ENCODE results near the gene SLC27A1.

DNA sequence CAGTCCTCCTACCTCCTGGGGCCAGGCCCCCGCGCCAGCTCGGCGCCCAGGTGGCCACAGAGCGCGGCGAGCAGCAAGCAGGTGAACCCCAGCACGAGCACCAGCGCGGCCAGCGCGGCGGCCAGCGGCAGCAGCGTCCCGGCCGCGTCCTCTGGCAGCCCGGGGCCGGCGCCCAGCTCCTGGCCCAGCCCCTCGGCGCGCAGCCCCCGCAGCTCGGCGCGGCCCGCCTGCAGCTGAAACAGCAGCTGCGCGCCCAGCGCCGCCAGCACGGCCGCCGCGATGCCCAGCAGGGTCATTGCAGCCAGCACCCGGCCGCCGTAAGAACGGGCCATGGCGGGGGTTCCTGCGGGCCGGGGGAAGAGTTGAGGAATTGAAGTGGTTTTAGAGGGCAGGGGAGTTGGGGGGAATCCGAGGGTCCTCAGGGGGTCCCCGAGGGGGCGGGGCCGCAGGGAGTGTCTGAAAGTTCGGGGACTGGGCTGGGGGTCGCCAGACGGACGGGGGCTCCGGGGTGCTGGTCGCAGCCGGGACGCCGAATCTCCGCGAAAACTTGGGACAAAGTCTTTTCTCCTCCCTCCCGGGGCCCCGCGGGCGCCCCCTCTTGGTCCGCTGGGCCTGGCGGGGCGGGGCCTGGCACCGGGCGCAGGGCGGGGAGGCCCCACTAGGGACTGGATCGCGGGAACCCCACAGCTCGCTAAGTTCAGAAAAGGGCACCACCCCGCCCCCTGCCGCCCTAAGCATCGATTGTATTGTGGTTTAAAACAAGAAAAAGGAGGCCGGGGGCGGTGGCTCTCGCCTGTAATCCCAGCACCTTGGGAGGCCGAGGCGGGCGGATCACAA, 22.0 kb upstream of the SLC27A1 start, which contains the start of gene TMEM221:
- TF ChIP-seq, protein P1, sequence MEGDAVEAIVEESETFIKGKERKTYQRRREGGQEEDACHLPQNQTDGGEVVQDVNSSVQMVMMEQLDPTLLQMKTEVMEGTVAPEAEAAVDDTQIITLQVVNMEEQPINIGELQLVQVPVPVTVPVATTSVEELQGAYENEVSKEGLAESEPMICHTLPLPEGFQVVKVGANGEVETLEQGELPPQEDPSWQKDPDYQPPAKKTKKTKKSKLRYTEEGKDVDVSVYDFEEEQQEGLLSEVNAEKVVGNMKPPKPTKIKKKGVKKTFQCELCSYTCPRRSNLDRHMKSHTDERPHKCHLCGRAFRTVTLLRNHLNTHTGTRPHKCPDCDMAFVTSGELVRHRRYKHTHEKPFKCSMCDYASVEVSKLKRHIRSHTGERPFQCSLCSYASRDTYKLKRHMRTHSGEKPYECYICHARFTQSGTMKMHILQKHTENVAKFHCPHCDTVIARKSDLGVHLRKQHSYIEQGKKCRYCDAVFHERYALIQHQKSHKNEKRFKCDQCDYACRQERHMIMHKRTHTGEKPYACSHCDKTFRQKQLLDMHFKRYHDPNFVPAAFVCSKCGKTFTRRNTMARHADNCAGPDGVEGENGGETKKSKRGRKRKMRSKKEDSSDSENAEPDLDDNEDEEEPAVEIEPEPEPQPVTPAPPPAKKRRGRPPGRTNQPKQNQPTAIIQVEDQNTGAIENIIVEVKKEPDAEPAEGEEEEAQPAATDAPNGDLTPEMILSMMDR (IDR thresholded peaks at IDR 0.05), result peak in 2 of 3 experiments; percentile 35 to 54
- no peak for TF ChIP-seq POLR2A (IDR thresholded peaks at IDR 0.05)
